Activated CD8-positive, alpha-beta memory T cell treated with anti-CD3 and anti-CD28 coated beads for 36 hours (primary cell): ENCODE results near the gene CDH4. TPM values are rescaled to one million over a fixed set of nuclear protein-coding genes. Genes with fewer than 3 reads are reported as not detected.
"Not testable (repeated sequence)": the region's sequence is repeated elsewhere in the genome, so short reads cannot be mapped to it uniquely, and the experiment has no call there.

Experiments used
- CTCF ChIA-PET: fragments of 350-600 bp; sonication (Branson Sonifier 250); formaldehyde crosslinking; loops from one replicate; lab custom pipeline; 2021; ENCODE audit warnings: antibody characterized with exemption; lab: Charles Lee
- POLR2A ChIA-PET: fragments of 350-600 bp; sonication (Branson Sonifier 250); formaldehyde crosslinking; loops from one replicate; lab custom pipeline; 2021; ENCODE audit warnings: antibody characterized with exemption; lab: Charles Lee
- total RNA-seq, 2 experiments: library from RNA; stranded (reverse); gene quantifications; one replicate each; pipeline ENCODE4 v1.2.3, GENCODE V29; 2021

The CDH4 gene
- total RNA-seq, 2 experiments from 2014 or later: not detected

DNA sequence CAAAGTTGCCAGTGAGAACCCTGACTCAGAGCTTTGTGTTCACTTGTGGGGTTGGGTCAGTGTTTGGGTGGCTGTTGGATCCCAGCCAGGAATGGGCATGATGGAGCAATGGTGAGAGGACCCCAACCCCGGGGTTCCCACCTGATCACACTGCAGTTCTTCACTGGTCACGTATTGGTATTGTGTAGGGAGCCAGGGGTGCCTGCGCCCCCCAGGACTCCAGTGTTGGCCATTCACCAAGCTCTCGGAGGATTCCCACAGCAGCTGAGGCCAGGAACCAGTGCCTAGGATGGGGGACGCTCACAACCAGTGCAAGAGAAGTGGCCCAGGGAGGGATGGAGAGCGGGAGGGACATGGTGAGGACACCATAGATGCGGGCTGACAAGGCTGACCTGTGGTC is 207.2 kb downstream of the CDH4 start:
- ChIA-PET POLR2A (no interaction called here), CTCF (no interaction called here)

DNA sequence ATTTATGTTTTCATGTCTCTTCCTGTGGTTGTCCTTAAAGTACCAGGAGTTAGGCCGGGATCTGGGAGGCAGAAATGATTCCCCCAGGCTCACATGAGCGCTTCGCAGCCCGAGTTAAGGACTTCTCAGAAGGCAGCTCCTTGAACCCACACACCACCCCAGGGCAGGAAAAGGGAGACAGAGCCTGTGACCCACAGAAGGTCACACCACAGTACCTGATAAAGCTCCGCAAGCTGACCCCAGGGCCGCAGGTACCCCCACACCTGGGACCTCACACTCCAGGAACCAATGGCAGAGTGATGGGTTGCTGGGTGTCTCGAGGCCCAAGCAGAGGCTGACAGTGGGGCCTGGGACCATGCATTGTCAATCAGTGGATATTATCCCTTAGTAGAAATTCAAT is 207.6 kb downstream of the CDH4 start:
- CTCF ChIA-PET: no interaction called here
- POLR2A ChIA-PET: no interaction called here

DNA sequence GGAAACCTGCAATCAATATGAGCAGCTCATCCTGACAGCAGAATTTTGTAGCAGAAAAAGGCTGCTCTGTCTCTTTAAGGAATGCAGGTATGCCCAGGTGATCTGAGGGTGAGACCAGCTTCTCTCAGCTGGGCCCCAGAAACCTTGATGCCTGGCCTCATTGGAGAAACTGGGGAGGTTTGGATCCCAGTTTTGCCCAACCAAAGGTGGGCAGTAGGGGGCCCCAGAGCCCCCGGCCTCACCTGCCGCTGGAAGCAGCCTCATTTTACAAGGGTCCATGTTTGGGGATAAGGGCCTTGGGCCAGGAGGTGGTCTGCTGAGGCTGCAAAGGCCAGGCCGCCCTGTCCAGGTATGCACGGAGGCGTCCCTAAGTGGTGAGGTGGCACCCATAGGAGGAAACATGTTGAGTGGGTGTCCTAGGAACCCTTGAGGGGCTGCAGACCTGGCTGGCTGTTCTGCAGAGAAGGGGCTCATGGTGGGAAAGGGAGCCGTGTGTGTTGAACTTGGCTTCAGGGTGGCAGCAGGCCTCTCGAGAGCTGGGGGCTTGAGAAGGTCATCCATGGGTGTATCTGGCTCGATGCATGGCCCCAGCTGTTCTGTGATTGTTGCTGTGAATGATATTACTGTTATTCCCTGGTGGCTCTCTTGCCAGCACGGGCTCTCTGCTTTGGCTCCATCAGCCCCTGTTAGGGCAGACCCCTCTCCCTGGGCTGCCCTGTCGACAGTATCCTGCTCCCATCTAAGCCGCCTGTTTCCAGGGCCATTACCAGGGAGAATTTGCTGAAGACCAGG is 208.4 kb downstream of the CDH4 start:
- ChIA-PET CTCF (no interaction called here), POLR2A (no interaction called here)

DNA sequence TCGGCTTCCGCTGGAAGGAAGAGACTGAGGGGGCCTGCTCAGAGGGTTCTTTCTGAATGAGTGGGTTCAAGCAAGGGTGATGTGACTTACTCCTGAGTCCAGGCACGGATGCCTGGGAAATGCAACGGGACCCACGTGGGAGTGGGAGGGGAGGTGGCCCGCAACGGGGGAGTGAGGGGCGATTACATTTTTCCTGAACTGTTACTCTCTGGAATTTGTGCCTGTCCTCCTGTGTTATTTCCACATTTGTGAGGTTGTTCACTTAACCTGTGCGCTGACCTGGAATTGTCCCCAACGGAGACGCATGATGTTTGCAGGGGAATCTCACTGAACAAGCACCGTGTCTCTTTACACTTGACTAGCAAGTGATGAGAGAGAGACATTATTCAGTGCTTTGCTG is 209.4 kb downstream of the CDH4 start:
- ChIA-PET POLR2A (no interaction called here), CTCF (no interaction called here)

DNA sequence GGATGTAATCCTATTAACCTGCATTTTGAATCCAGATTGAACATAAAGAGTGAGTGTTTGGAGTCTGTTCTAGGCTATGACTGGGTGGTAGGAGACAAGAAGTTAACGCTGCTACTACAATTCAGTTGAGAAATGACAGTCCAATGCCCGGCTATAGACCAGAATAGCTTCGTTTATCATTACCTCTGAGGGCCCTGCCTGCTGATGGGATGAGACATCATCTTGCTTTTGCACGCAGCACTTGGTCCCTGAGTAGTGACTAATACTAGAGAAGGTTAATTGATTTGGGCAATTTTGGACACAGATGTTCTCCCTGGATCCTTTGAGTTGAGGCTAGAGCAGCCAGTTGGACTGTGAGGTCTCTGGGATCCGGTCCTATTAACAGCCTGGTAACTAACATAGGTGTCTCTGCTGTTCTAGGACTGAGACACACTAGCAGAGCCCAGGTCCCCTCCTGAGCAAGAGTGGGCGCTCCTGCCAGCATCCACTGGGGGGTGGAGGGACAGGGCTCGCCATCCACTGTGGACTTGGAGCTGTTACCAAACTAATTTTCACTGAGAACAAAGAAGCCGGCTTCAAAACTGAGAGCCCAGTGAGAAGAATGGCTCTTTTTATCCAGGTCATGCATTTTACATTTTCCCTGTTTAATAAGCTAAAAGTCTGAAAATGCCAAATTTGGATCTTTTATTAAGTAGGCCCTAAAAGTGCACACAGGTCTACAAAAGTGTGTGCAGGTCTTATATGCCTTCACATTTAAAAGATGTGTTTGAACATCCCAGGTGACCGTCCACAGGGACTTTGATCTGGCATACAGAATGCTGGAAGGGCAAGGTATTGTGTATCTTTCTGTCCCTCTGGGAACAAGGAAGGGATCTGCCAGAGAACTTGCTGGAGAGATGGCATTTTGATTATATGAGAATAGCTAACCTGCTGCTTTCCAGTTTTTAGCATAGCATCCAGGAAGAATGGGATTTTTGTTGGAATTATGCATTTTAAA is 212.5 kb downstream of the CDH4 start:
- CTCF ChIA-PET: no interaction called here

DNA sequence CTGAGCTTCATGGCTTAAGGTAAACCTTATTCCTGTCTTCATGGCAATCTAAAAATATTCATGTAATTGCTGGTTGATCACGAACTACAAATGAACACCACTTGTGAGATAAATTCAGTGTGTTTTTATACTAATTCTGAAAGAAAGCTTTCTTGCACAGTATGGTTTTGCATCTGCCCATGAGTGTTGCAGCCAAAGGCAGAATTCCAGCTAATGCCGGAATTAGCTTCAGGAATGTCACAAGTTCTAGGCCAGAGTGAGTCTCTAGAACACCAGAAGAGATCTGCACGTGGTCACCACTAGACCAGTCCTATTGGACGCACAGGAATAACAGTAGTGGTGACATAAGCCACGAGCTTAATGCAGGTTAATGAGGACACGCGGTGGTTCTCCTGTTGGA is 223.7 kb downstream of the CDH4 start:
- ChIA-PET CTCF (no interaction called here), POLR2A (no interaction called here)

More for the DNA sequence above, 212.5 kb downstream of the CDH4 start:
- POLR2A ChIA-PET: no interaction called here

DNA sequence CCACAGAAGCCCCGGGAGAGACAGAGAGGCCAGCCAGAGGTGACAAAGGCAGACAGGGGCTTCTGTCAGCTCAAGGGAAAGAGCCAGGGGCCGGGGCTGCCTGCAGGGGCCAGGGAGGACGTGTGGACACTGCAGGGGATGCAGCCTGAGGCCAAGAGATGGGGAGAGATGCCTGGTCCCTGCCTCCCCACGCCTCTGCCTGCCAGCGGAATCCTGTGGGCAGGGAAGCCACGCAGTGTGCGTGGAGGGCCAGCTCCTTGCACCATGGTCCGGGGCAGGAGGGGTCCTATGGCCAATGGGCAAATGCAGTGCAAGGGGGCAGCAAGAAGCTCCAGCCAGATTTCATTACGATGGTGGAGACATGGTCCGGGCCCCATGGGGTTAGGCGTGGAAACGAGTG is 224.9 kb downstream of the CDH4 start:
- POLR2A ChIA-PET: no interaction called here
- CTCF ChIA-PET: no interaction called here

DNA sequence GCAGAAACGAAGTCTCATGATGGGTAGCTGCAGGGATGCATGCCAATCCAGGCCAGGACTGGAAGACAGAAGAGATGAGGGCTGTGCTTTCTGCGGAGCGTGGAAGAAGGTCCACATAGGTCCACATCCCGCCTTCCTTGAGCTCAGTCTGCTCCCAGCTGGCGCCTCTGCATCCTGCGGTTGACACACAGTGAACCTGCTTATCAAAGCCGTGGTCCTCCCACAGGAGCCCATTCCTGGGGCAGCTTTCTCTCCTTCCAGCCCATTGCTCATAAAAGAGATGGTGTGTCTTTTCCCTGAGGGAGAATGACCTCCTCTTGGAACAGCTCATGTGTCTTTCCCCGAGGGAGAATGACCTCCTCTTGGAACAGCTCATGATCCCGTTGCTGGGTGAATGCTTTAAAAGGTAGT is 225.4 kb downstream of the CDH4 start:
- POLR2A ChIA-PET: no interaction called here
- CTCF ChIA-PET: no interaction called here

DNA sequence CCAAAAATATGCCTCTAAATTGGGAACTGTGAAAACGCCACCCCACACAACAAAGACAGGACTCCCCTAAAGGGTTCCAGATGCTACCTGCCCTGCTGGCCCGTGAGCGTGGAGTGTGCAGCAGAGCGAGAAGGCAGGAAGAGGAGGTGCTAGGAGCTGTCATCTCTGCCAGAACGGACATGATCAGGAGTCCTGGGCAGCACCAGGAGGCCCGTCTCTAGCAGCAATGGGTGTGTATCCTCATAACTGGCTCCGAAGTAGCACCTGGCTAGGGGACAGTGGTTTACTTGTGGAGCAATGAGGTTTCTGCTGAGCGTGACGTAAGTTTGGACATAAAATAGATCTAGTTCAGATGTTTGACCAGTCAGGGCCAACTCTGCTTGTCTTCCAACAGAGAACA is 226.0 kb downstream of the CDH4 start:
- ChIA-PET POLR2A (no interaction called here), CTCF (no interaction called here)

DNA sequence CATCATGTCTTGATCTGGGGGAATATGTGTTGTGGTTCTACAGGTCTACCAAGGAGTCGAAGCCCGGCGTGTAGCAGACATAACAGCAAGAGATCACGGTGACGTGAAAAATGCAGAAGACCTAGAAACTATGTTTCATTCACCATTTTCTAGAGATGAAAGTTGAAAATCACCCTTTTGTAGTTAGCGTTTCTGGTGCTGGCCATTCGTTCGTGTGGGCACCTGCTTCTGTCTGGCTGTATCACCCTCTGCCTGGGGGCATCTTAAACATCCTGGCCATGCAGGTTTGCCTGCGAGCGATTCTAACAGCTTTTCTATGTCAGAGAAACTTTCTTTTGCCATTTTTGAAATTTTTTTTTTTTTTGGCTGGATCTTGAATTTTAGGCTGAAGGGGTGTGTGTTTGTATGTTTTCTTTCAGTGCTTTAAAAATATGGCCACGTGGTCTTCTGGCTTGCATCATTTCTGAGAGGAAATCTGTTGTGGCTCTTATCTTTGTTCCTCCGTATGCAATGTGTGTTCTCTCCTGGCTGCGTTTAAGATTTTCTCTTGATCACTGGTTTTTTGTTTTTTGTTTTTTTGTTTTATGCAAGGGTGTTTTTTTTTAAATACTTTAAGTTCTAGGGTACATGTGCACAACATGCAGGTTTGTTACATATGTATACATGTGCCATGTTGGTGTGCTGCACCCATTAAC is 226.7 kb downstream of the CDH4 start:
- ChIA-PET CTCF (no interaction called here), POLR2A (no interaction called here)

DNA sequence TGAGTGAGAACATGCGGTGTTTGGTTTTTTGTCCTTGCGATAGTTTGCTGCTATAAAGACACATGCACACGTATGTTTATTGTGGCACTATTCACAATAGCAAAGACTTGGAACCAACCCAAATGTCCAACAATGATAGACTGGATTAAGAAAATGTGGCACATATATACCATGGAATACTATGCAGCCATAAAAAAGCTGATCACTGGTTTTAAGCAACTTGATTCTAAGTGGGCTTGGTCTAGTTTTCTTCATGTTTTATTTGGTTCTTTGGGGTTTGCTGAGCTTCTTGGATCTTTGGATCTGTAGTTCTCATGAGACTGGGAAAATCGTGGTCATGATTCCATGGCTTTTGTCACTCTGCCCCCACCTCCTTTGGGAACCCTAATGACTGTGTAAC is 227.4 kb downstream of the CDH4 start:
- POLR2A ChIA-PET, CTCF ChIA-PET: not testable (repeated sequence)

DNA sequence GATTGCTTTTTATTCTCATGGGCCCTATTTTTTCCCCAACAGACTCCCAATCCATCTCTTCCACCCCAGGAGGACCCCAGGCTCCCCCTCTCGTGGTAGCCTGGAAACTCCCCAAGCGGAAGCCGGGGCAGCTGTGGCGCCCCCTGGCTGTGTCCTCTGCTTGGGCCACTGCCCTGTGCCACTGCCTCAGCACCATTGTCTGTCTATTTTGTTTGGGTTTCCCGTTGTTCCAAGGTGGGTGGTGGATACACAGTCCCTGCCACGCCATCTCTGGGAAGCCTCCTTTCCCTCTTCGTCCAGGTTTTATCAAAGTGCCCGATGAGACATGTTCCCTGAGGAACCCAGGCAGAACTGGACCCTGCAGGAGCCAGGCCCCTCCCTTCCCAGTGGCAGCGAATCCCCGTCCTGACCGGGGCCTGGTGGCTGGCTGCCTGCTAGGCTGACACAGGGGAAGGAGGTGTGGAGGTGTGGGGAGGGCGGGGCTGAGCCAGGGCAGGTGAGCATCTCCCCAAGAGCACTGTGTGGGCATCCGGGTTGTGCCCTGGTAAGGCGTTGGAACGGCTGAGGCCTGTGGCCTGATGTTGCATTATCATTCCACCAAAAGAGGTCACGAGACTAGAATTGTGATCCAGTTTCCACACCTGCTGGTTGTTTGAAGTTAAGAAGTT is 228.2 kb downstream of the CDH4 start:
- CTCF ChIA-PET: no interaction called here
- POLR2A ChIA-PET: no interaction called here

DNA sequence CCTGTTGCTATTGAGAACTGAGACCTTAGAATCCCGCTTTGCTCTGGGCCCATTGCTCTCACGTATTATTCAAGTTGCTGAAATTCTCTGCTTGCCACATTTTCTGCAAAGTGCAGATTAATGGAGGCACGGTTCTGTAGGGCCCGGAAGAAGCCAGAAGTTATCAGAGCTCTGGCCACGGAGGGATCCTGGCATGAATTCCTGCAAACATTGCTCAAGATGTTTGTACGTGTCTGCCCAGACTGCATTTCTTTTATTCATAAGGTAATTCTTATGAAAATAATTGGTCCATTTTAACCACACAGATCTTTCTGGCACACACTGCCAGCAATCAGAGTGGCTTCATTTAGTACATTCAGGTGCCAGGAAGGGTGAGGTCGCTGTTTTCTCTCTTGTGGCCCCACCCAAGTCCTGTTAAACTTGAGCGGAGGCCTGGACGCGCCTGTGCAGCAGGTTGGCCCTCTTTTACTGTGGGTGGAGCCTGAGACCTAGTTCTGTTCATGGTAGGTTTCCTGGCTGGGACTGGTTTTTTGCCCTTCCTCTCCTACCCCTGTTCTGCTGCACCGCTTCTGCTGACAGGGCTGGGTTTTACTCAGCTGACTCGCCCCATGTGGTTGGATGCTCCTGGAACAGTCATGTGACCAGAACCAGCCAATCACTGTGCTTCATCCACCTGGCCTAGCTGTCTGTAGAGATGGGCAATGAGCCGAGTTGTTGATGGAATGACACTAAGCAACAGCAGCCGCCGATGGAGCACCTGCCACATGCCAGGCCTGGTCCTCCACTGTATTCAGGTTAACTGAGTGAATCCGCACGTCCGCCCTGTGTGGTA is 230.2 kb downstream of the CDH4 start:
- CTCF ChIA-PET: interaction anchor here (0.5 kb wide), 1 partner anchor 253 kb away, joined by 3 read pairs; no protein-coding TSS in a partner anchor
- POLR2A ChIA-PET: no interaction called here

DNA sequence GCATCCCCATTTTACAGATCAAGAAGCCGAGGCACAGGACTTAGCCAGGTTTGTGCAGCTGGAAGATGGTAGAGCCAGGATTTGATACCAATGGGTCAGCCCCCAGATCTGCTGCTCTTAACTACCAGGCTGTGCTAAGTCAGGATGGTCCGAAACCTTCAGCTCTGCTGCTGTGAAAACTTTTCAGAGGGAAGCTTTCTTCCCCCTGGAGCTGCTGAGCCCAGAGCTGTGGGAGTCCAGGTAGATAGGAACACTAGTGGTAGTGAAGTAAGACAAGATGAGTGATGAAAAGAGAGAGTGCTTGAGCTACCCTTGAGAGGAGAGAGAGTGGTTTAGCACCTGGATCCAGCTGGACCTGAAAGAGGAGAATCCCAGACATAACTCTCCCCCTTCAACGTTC is 230.8 kb downstream of the CDH4 start:
- POLR2A ChIA-PET: no interaction called here
- CTCF ChIA-PET: interaction anchor here (0.5 kb wide), 1 partner anchor 253 kb away, joined by 3 read pairs; no protein-coding TSS in a partner anchor

DNA sequence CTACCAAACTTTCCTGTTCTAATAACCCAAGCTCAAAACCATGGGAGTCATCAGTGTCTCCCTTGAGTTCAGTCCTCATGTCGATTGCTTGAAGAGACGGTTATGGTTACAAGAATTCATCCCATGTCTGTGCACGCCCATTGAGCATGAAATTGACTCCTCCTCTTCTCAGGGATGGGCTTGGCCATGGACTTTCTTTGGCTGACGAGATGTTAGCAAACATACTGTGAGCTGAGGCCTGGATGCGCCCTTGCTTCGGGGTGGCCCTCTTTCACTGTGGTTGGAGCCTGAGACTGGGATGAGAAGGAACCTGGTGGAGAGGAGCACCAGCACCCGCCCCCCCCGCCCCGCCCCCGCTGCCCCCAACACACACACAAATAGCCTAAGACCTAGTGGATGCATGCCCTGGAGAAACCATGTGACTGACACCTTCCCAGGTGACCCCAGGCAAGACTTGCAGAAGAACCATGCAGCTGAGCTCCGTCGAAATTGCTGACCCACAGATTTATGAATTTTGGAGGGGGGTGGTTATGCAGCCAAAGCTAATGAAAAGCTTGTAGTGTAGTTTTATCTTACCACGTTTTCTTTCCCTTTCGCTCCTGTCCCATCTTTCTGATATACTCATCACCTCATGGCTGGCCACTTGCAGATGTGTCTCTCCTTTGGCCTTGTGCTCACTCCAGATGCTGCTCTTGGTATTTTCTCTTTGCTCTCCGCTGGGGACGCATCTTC is 231.4 kb downstream of the CDH4 start:
- CTCF ChIA-PET: interaction anchor here (0.5 kb wide), 1 partner anchor 254 kb away, joined by 3 read pairs; no protein-coding TSS in a partner anchor
- POLR2A ChIA-PET: no interaction called here

DNA sequence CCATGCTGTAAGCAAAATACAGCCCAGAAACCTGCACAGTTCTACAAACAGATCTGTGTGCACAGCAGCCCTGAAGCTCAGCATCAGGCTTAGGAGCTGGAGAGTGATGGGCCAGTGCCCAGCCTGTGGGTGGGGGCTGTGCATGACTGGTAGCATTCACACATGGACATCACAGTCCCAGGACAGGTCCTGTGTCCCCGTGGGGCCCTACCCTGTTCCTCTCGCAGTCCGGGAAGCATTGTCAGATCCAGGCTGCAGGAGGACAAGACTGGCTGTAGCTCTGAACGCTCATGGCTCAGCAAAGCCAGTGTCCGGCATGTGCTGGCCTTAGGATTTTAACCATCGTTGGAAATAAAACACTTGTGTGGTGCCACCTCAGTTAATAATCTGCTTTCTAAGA is 234.1 kb downstream of the CDH4 start:
- POLR2A ChIA-PET: no interaction called here
- CTCF ChIA-PET: no interaction called here

DNA sequence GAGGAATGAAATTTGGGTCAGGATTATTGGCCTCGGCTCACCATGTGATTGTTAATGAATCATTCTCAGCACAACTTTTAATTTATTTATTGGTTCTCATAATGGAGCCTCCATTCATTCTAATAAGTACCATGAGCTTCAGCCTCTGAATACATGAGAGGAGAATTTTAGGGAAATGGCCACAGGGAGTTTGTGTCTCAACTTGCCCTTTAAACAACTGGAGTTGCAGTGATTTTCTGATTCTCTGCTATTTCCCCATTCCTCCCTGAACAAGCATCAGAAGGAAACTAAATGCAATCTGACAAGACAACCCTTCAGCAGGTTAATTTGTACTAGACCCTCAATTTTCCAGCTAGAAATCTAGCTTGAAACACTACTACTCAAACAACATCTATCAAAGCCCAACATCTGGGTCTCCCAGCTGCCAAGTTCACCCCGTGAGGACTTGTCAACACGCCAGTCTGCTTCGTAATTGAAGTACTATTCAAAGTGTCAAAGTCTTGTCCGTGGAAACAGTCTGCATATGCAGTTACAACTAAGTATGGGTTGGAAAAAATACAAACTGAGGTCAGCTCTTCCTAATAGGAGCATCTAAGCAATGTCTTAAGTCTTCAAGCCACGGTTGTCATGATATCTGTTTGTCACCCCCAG is 235.4 kb downstream of the CDH4 start:
- CTCF ChIA-PET: no interaction called here
- POLR2A ChIA-PET: no interaction called here
